H1 (cell line): Measurements from ENCODE around the gene DEAF1. TPM values are rescaled to one million over a fixed set of nuclear protein-coding genes. Genes with fewer than 3 reads are reported as not detected.

Source experiments
- CTCF ChIA-PET: fragments of 300-600 bp; sonication (Branson Sonifier 250); formaldehyde crosslinking; loops from one replicate; lab custom pipeline; 2021; ENCODE audit not compliant: partially characterized antibody; lab: Charles Lee
- POLR2A ChIA-PET: fragments of 300-600 bp; sonication (Branson Sonifier 250); formaldehyde crosslinking; loops from one replicate; lab custom pipeline; 2021; ENCODE audit warnings: inconsistent platforms; ENCODE audit not compliant: partially characterized antibody; lab: Charles Lee
- DNase-seq, 2 experiments: peaks; one replicate each; pipeline versions ENCODE4 v3.0.0 to v3.0.0-alpha.2; 2010 to 2022; ENCODE audit warnings: low spot score in 2 of 2, low read depth in 1 of 2, mixed read lengths in 1 of 2
- FAIRE-seq: peaks from 2 replicates; lab custom pipeline; 2011; peaks lifted over from hg19 to GRCh38; lab: Jason Lieb, UNC
- H2AFZ ChIP-seq: 2 replicates; pipeline ENCODE4 v1.8.1; 2012; ENCODE audit warnings: low read length, inconsistent platforms
- H2AK5ac ChIP-seq: 2 replicates; pipeline ENCODE4 v1.6.1; 2013; ENCODE audit warnings: low read depth, low read length
- H2BK120ac ChIP-seq: replicated peaks from 2 replicates; pipeline ENCODE3; 2013; ENCODE audit warnings: low read depth, low read length, inconsistent platforms
- H2BK12ac ChIP-seq: 2 replicates; pipeline ENCODE4 v1.6.1; 2013; ENCODE audit warnings: low read depth, low read length
- H2BK15ac ChIP-seq: 2 replicates; pipeline ENCODE4 v1.6.1; 2013; ENCODE audit warnings: low read length
- H2BK20ac ChIP-seq: 2 replicates; pipeline ENCODE4 v1.6.1; 2013; ENCODE audit warnings: low read length
- H2BK5ac ChIP-seq: 2 replicates; pipeline ENCODE4 v1.6.1; 2013; ENCODE audit warnings: low read depth, low read length
- H3K14ac ChIP-seq: 2 replicates; pipeline ENCODE4 v1.6.1; 2013; ENCODE audit warnings: inconsistent platforms; ENCODE audit not compliant: insufficient read length
- H3K18ac ChIP-seq: 2 replicates; pipeline ENCODE4 v1.6.1; 2013; ENCODE audit warnings: low read length; ENCODE audit errors: extremely low read depth
- H3K23ac ChIP-seq: 2 replicates; pipeline ENCODE4 v1.6.1; 2013; ENCODE audit warnings: inconsistent platforms; ENCODE audit not compliant: insufficient read length
- H3K23me2 ChIP-seq: 2 replicates; pipeline ENCODE4 v1.6.1; 2013; ENCODE audit warnings: low read depth, low read length
- H3K27ac ChIP-seq: 2 replicates; pipeline ENCODE4 v1.6.1; 2011; ENCODE audit warnings: low read depth, low read length, inconsistent platforms
- H3K27me3 ChIP-seq, 4 experiments: replicated peaks in 1 of 4; 1 replicate in 1 of 4; 2 replicates in 3 of 4; pipeline versions ENCODE4 v1.6.1 to v1.8.1; 2011 to 2013; ENCODE audit warnings: low read length in 3 of 4, mild to moderate bottlenecking in 3 of 4, inconsistent platforms in 2 of 4, mixed read lengths in 2 of 4, moderate library complexity in 1 of 4; ENCODE audit not compliant: control insufficient read depth in 3 of 4, insufficient read depth in 3 of 4; ENCODE audit errors: extremely low read depth in 1 of 4
- H3K36me3 ChIP-seq, 4 experiments: 2 replicates each; pipeline versions ENCODE4 v1.6.1 to v1.8.1; 2011 to 2013; ENCODE audit warnings: mild to moderate bottlenecking in 4 of 4, low read length in 3 of 4, moderate library complexity in 2 of 4, control low read depth in 1 of 4, inconsistent platforms in 1 of 4; ENCODE audit not compliant: insufficient read depth in 4 of 4, control insufficient read depth in 2 of 4
- H3K4ac ChIP-seq: replicated peaks from 2 replicates; pipeline ENCODE3; 2013; ENCODE audit warnings: low read length, low read depth, mixed read lengths, inconsistent platforms; ENCODE audit not compliant: insufficient read length
- H3K4me1 ChIP-seq, 4 experiments: replicated peaks in 1 of 4; 1 replicate in 1 of 4; 2 replicates in 3 of 4; pipeline versions ENCODE4 v1.6.1 to v1.8.1; 2011 to 2013; ENCODE audit warnings: low read length in 3 of 4, inconsistent platforms in 2 of 4, mixed read lengths in 1 of 4; ENCODE audit not compliant: insufficient read depth in 4 of 4, control insufficient read depth in 3 of 4
- H3K4me2 ChIP-seq, 2 experiments: 2 replicates each; pipeline versions ENCODE4 v1.6.1 to v1.8.1; 2011 to 2013; ENCODE audit warnings: low read depth in 2 of 2, low read length in 2 of 2, control low read depth in 1 of 2, inconsistent platforms in 1 of 2, mild to moderate bottlenecking in 1 of 2; ENCODE audit not compliant: insufficient read depth in 1 of 2
- H3K4me3 ChIP-seq, 4 experiments: fragments of 200-600, 300-600 bp in 1 of 4; sonication (generic), shearing (Covaris generic), sonication (Bioruptor Twin) in 1 of 4; 2 replicates each; pipeline versions ENCODE4 v1.5.1 to v1.8.1; 2011 to 2016; ENCODE audit warnings: low read length in 4 of 4, low read depth in 3 of 4, control low read depth in 2 of 4, inconsistent platforms in 2 of 4, mild to moderate bottlenecking in 2 of 4, mixed read lengths in 1 of 4, moderate library complexity in 1 of 4; ENCODE audit not compliant: insufficient read depth in 2 of 4; ENCODE audit errors: extremely low read depth in 1 of 4
- H3K56ac ChIP-seq: replicated peaks from 2 replicates; pipeline ENCODE3; 2013; ENCODE audit warnings: low read depth, mild to moderate bottlenecking, mixed read lengths, low read length, inconsistent platforms; ENCODE audit not compliant: insufficient read length
- H3K79me1 ChIP-seq: 2 replicates; pipeline ENCODE4 v1.6.1; 2013; ENCODE audit warnings: low read depth, low read length, control low read depth
- H3K79me2 ChIP-seq, 2 experiments: 2 replicates each; pipeline versions ENCODE4 v1.6.1 to v1.8.1; 2012 to 2013; ENCODE audit warnings: low read length in 2 of 2, mild to moderate bottlenecking in 2 of 2, inconsistent platforms in 1 of 2; ENCODE audit not compliant: insufficient read depth in 2 of 2, control insufficient read depth in 1 of 2
- H3K9ac ChIP-seq, 4 experiments: replicated peaks in 1 of 4; 1 replicate in 1 of 4; 2 replicates in 3 of 4; pipeline versions ENCODE4 v1.6.1 to v1.8.1; 2011 to 2013; ENCODE audit warnings: low read depth in 3 of 4, low read length in 3 of 4, control low read depth in 2 of 4, mild to moderate bottlenecking in 2 of 4, moderate library complexity in 2 of 4, inconsistent platforms in 1 of 4; ENCODE audit errors: extremely low read depth in 1 of 4
- H3K9me3 ChIP-seq, 2 experiments: 2 replicates each; pipeline versions ENCODE4 v1.6.1 to v1.8.1; 2012 to 2013; ENCODE audit warnings: mild to moderate bottlenecking in 2 of 2, moderate library complexity in 2 of 2, control low read depth in 1 of 2, inconsistent platforms in 1 of 2, low read depth in 1 of 2, low read length in 1 of 2, mixed read lengths in 1 of 2; ENCODE audit not compliant: insufficient read depth in 2 of 2
- H4K20me1 ChIP-seq, 2 experiments: replicated peaks in 1 of 2; 2 replicates each; pipeline versions ENCODE3 to v1.8.1; 2011 to 2013; ENCODE audit warnings: inconsistent platforms in 2 of 2, low read length in 2 of 2, mild to moderate bottlenecking in 1 of 2; ENCODE audit not compliant: insufficient read depth in 2 of 2, control insufficient read depth in 1 of 2
- H4K5ac ChIP-seq: 2 replicates; pipeline ENCODE4 v1.6.1; 2013; ENCODE audit warnings: low read length, low read depth, mixed read lengths, inconsistent platforms; ENCODE audit not compliant: insufficient read length
- H4K8ac ChIP-seq: 2 replicates; pipeline ENCODE4 v1.8.0; 2013; ENCODE audit warnings: mild to moderate bottlenecking, moderate library complexity, low read length, inconsistent platforms; ENCODE audit not compliant: insufficient read depth; ENCODE audit errors: extremely low read depth
- H4K91ac ChIP-seq: replicated peaks from 2 replicates; pipeline ENCODE3; 2013; ENCODE audit warnings: low read length, mixed read lengths, inconsistent platforms; ENCODE audit not compliant: insufficient read length
- CTBP2 ChIP-seq: IDR thresholded peaks from 2 replicates; pipeline ENCODE4 v1.7.0; 2011; ENCODE audit warnings: borderline replicate concordance, mild to moderate bottlenecking, moderate library complexity, mixed read lengths, low read length; ENCODE audit not compliant: insufficient read depth, insufficient read length
- HDAC2 ChIP-seq, 2 experiments: fragments of 300-600 bp in 1 of 2; sonication (generic) in 1 of 2; IDR thresholded peaks; 2 replicates each; pipeline ENCODE4 v1.6.1; 2011 to 2012; ENCODE audit warnings: low read depth in 2 of 2, low read length in 2 of 2, mild to moderate bottlenecking in 2 of 2, moderate library complexity in 2 of 2, borderline replicate concordance in 1 of 2, inconsistent platforms in 1 of 2
- JUND ChIP-seq: IDR thresholded peaks from 2 replicates; pipeline ENCODE4 v1.6.1; 2011; ENCODE audit warnings: mild to moderate bottlenecking, improper control_type of control experiment, low read length
- KDM4A ChIP-seq: IDR thresholded peaks from one replicate; pipeline ENCODE4 v1.7.1; 2012; ENCODE audit warnings: low read depth, mild to moderate bottlenecking, moderate library complexity, low read length, inconsistent platforms; ENCODE audit not compliant: severe bottlenecking
- NANOG ChIP-seq: IDR thresholded peaks from 2 replicates; pipeline ENCODE4 v1.6.1; 2011; ENCODE audit warnings: low read length, low read depth, mild to moderate bottlenecking, inconsistent platforms; ENCODE audit not compliant: insufficient read depth, poor library complexity, severe bottlenecking
- RXRA ChIP-seq: IDR thresholded peaks from 2 replicates; pipeline ENCODE4 v1.6.1; 2011; ENCODE audit warnings: low read depth, mild to moderate bottlenecking, low read length, moderate library complexity; ENCODE audit not compliant: insufficient read depth
- ZNF274 ChIP-seq: IDR thresholded peaks from 2 replicates; pipeline ENCODE4 v1.7.0; 2012; ENCODE audit warnings: low read length, borderline replicate concordance; ENCODE audit errors: extremely low read depth
- WGBS, 2 experiments: shearing (Covaris generic) in 1 of 2; methylation state at CpG; one replicate each; pipeline versions ENCODE4 v1.1.6 to v1.1.7; 2013 to 2015; ENCODE audit warnings: low lambda C conversion rate in 2 of 2, mixed read lengths in 2 of 2, inconsistent platforms in 1 of 2, low coverage in 1 of 2, missing lambda C conversion rate in 1 of 2; ENCODE audit not compliant: insufficient replicate concordance in 2 of 2, insufficient coverage in 1 of 2, insufficient read length in 1 of 2; ENCODE audit errors: extremely low coverage in 1 of 2, missing lambda C conversion rate in 1 of 2; 5-methylcytosine and 5-hydroxymethylcytosine counted together
- polyA plus RNA-seq, 7 experiments: library from polyadenylated mRNA; depleted of rRNA in 3 of 7; stranded (reverse) in 5 of 7; unstranded in 2 of 7; fragments of >200 nt in 5 of 7; fragments of 200-250 nt in 2 of 7; gene quantifications; 1 replicate in 5 of 7; 2 replicates in 1 of 7; 4 replicates in 1 of 7; pipeline versions ENCODE4 v1.2.1 to v1.2.3, GENCODE V29; 2011 to 2013; ENCODE audit warnings: missing spikeins in 2 of 7, mixed read lengths in 2 of 7
- total RNA-seq: library from RNA; stranded (reverse); fragmentation: NEBNext Ultra II Directional; extraction: Animal tissue kit (Norgen Biotek cat#: 25700); gene quantifications from 2 replicates; pipeline ENCODE4 v1.2.1, GENCODE V29; 2021
- TF ChIP-seq, protein P1 (sequence below), 3 experiments: IDR thresholded peaks; 1 replicate in 2 of 3; 2 replicates in 1 of 3; pipeline versions ENCODE4 v1.5.1 to v1.6.1; 2011; ENCODE audit warnings: low read length in 3 of 3, mild to moderate bottlenecking in 3 of 3, inconsistent platforms in 2 of 3, low read depth in 1 of 3, moderate library complexity in 1 of 3; ENCODE audit not compliant: insufficient read depth in 1 of 3; ENCODE audit errors: control extremely low read depth in 1 of 3
- TF ChIP-seq, protein P2 (sequence below): IDR thresholded peaks from 2 replicates; pipeline ENCODE4 v1.6.1; 2011; ENCODE audit warnings: low read length, improper control_type of control experiment

Gene DEAF1
- total and polyA plus RNA-seq, 2 of the 8 experiments (the other 6 are each of a cell fraction or from before 2014, with no cell fraction given) = 47.3 to 58.4 TPM

DNA sequence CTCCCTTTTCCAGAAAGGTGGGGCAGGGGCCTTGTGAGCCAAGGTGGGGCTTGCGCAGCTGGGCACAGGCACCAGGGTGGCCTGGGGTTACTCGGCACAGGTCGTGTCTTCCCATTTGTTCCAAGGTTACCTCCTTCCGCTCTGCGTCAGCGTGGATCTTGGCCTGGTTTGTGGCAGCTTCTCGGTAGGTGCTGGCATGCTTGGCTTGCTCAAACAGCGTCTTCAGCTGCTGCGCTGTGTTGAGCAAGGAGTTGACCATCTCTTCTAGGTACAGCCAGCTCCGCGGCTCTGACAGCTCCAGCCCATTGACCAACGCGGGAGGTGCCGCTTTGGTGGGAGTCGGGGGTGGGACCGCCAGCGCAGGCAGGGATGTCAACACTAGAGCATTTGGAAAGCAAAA, 20.6 kb downstream of the DEAF1 start:
- no peak overlapping the region for H3K56ac ChIP-seq
- no peak overlapping the region for H3K4me3 ChIP-seq
- H3K27me3 ChIP-seq = no peaks in the 10 kb centered on the region
- H3K23me2 ChIP-seq = no peaks in the 10 kb centered on the region
- no peak overlapping the region for H3K23ac ChIP-seq
- no peak overlapping the region for H4K5ac ChIP-seq
- no peak overlapping the region for H2BK120ac ChIP-seq
- no peak overlapping the region for H2BK12ac ChIP-seq
- ChIA-PET POLR2A (interaction anchor here (1.2 to 1.7 kb wide), 2 partner anchors 37 to 79 kb away, joined by 3 to 4 read pairs; no protein-coding TSS in a partner anchor), CTCF (interaction anchor here (0.7 to 2.4 kb wide), 7 partner anchors 8 to 74 kb away, joined by 3 to 13 read pairs (median 5); no protein-coding TSS in a partner anchor)
- H2AK5ac ChIP-seq = no peak overlapping the region
- no peaks in the 10 kb centered on the region for H3K9me3 ChIP-seq
- no peak overlapping the region for H3K18ac ChIP-seq
- H2BK20ac ChIP-seq = no peak overlapping the region
- no peak overlapping the region for H4K8ac ChIP-seq
- H3K79me2 ChIP-seq = no peaks in the 10 kb centered on the region
- peaks cover 0 to 2% of the 10 kb centered on the region in 2 experiments for H4K20me1 ChIP-seq
- FAIRE-seq = no peak
- no peak overlapping the region for H3K4me2 ChIP-seq
- DNase-seq = no peak
- peaks cover 6 to 31% (median 24%) of the 10 kb centered on the region in 4 experiments for H3K36me3 ChIP-seq
- H2BK15ac ChIP-seq = no peak overlapping the region
- no peak overlapping the region for H3K27ac ChIP-seq
- no peak overlapping the region for H2BK5ac ChIP-seq
- H3K4ac ChIP-seq = no peak overlapping the region
- no peak overlapping the region for H2AFZ ChIP-seq
- H3K4me1 ChIP-seq = no peaks in the 10 kb centered on the region
- H4K91ac ChIP-seq = no peak overlapping the region
- no peak overlapping the region for H3K9ac ChIP-seq
- H3K14ac ChIP-seq = no peak overlapping the region
- 91% methylated on average over 17 of the region's 17 CpGs; no CpG with 5 or more reads in 1 of the 2 experiments for WGBS, 2 experiments
- H3K79me1 ChIP-seq = no peaks in the 10 kb centered on the region; the same call in 1 of the 2 replicates
- TF ChIP-seq HDAC2 (IDR thresholded peaks at IDR 0.05; ENCODE audit: borderline replicate concordance in 1 of 2, low read depth in 2 of 2, low read length in 2 of 2) = no peak
- TF ChIP-seq ZNF274 = no peak
- TF ChIP-seq, protein P1, sequence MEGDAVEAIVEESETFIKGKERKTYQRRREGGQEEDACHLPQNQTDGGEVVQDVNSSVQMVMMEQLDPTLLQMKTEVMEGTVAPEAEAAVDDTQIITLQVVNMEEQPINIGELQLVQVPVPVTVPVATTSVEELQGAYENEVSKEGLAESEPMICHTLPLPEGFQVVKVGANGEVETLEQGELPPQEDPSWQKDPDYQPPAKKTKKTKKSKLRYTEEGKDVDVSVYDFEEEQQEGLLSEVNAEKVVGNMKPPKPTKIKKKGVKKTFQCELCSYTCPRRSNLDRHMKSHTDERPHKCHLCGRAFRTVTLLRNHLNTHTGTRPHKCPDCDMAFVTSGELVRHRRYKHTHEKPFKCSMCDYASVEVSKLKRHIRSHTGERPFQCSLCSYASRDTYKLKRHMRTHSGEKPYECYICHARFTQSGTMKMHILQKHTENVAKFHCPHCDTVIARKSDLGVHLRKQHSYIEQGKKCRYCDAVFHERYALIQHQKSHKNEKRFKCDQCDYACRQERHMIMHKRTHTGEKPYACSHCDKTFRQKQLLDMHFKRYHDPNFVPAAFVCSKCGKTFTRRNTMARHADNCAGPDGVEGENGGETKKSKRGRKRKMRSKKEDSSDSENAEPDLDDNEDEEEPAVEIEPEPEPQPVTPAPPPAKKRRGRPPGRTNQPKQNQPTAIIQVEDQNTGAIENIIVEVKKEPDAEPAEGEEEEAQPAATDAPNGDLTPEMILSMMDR (IDR thresholded peaks at IDR 0.05; ENCODE audit: control extremely low read depth in 1 of 3, insufficient read depth in 1 of 3, low read depth in 1 of 3, low read length in 3 of 3) = no peak
- TF ChIP-seq JUND = no peak
- TF ChIP-seq RXRA = no peak
- TF ChIP-seq, protein P2, sequence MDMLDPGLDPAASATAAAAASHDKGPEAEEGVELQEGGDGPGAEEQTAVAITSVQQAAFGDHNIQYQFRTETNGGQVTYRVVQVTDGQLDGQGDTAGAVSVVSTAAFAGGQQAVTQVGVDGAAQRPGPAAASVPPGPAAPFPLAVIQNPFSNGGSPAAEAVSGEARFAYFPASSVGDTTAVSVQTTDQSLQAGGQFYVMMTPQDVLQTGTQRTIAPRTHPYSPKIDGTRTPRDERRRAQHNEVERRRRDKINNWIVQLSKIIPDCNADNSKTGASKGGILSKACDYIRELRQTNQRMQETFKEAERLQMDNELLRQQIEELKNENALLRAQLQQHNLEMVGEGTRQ = no peak
- no peak for TF ChIP-seq KDM4A
- no peak for TF ChIP-seq NANOG
- no peak for TF ChIP-seq CTBP2
